Left lung (tissue), 10 donors: ENCODE data around the gene PDLIM7. TPM values are rescaled to one million over a fixed set of nuclear protein-coding genes. Genes with fewer than 3 reads are reported as not detected.

Experiments used
- ATAC-seq: fragments of 200-7000 bp; cut with Tn5 transposase; one replicate; pipeline ENCODE4 v1.9.1; 2020; ENCODE audit warnings: moderate library complexity
- DNase-seq, 4 donors: peaks; one replicate each; pipeline ENCODE4 v3.0.0-alpha.2; 2013 to 2020
- H3K27ac ChIP-seq, 2 donors: fragments of 200-600 bp; sonication (generic) in 1 of 2; one replicate each; pipeline versions ENCODE4 v1.5.0 to v1.8.0; 2020 to 2021
- H3K27me3 ChIP-seq, 2 donors: fragments of 200-600 bp; sonication (generic) in 1 of 2; one replicate each; pipeline versions ENCODE4 v1.5.0 to v1.8.0; 2020 to 2021
- H3K36me3 ChIP-seq, 2 donors: fragments of 200-600 bp; sonication (generic) in 1 of 2; one replicate each; pipeline versions ENCODE4 v1.5.0 to v1.8.0; 2020 to 2021
- H3K4me1 ChIP-seq, 2 donors: fragments of 200-600 bp; one replicate each; pipeline ENCODE4 v1.8.0; 2021
- H3K4me3 ChIP-seq, 2 donors: fragments of 200-600 bp; sonication (generic) in 1 of 2; one replicate each; pipeline versions ENCODE4 v1.5.0 to v1.8.0; 2020 to 2021; ENCODE audit warnings: mild to moderate bottlenecking in 1 of 2
- H3K9me3 ChIP-seq, 2 donors: fragments of 200-600 bp; sonication (generic) in 1 of 2; one replicate each; pipeline versions ENCODE4 v1.5.0 to v1.8.0; 2020 to 2021
- intact Hi-C, 2 donors: fragments of 100-400 bp; cut with DNase I; formaldehyde crosslinking; loops; one replicate each; pipeline versions ENCODE4 v1.11.2 to v1.14.2; 2022
- polyA plus RNA-seq, 6 donors: library from polyadenylated mRNA; unstranded; fragments of 120-200 nt; gene quantifications; one replicate each; pipeline ENCODE4 v1.2.1, GENCODE V29; 2013; ENCODE audit not compliant: insufficient read length in 6 of 6
- total RNA-seq, 2 donors: library from RNA; stranded (reverse); fragmentation: NEBNext Ultra II Directional; extraction: Animal tissue kit (Norgen Biotek cat#: 25700); gene quantifications; one replicate each; pipeline ENCODE4 v1.2.1, GENCODE V29; 2021
- TF ChIP-seq, protein P1 (sequence below), 2 donors: fragments of 200-600 bp; sonication (generic) in 1 of 2; IDR thresholded peaks; one replicate each; pipeline versions ENCODE4 v1.5.0 to v1.8.0; 2021; ENCODE audit warnings: antibody characterized with exemption in 2 of 2
- donor health status: DM: no; HTN: yes; CAD: no.
- donor health status: DM: no; HTN: no; CAD: no.

Gene PDLIM7
- total and polyA plus RNA-seq, 8 donors, result 60.9 to 141 (median 90.2) TPM

DNA sequence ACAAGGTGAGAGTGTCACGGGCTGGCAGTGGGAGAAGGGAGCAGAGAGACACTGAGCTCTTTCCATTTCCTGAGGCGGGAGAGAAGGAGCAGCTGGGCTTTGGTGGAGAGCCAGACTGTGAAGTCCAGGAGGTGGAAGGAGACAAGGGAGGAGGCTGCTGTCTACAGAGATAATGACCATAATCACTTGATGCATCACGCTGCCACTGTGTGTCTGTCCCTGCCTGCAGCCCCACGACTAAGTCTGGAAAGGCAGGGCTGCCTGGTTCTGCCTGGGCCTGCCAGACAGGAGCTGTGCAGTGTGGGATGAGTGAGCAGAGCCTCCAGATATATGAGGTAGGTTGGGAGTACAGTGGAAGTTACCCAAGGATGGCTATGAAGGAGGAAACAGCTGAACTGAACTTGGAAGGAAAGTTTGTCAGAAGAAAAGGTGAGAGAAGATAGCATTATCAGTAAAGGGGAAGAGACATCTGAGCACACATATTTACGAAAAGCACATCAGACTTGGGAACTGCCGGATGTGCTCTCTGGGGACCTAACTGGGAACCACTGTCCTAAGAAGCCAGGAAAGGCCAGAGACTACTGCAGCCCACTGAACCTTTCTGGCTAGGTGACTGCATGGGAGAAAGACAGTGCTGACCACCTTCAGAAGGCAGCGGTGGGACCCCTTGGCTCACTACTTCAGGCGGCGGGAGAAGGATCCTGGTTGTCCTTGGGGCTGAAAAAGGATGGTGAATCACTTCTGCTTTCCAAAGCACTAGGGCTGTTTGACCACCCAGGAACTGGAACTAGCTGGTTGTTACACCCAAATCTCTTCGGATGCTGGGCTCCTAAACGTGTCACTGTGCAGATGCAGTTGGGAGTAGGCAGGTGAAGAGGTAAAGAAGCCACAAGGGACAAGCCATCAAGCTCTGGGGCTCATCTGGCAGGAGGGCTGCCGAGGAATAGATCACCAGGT is 32.1 kb upstream of the PDLIM7 start:
- H3K36me3 ChIP-seq, result peaks cover 0 to 100% of the 10 kb centered on the region in 2 donors
- ATAC-seq, result no peak
- H3K4me3 ChIP-seq, result no peak overlapping the region
- TF ChIP-seq, protein P1, sequence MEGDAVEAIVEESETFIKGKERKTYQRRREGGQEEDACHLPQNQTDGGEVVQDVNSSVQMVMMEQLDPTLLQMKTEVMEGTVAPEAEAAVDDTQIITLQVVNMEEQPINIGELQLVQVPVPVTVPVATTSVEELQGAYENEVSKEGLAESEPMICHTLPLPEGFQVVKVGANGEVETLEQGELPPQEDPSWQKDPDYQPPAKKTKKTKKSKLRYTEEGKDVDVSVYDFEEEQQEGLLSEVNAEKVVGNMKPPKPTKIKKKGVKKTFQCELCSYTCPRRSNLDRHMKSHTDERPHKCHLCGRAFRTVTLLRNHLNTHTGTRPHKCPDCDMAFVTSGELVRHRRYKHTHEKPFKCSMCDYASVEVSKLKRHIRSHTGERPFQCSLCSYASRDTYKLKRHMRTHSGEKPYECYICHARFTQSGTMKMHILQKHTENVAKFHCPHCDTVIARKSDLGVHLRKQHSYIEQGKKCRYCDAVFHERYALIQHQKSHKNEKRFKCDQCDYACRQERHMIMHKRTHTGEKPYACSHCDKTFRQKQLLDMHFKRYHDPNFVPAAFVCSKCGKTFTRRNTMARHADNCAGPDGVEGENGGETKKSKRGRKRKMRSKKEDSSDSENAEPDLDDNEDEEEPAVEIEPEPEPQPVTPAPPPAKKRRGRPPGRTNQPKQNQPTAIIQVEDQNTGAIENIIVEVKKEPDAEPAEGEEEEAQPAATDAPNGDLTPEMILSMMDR (IDR thresholded peaks at IDR 0.05), result no peak
- no peak for DNase-seq
- H3K27me3 ChIP-seq, result no peaks in the 10 kb centered on the region
- no peak overlapping the region for H3K27ac ChIP-seq
- intact Hi-C loops, result no loop called here
- H3K9me3 ChIP-seq, result no peaks in the 10 kb centered on the region
- H3K4me1 ChIP-seq, result no peaks in the 10 kb centered on the region

DNA sequence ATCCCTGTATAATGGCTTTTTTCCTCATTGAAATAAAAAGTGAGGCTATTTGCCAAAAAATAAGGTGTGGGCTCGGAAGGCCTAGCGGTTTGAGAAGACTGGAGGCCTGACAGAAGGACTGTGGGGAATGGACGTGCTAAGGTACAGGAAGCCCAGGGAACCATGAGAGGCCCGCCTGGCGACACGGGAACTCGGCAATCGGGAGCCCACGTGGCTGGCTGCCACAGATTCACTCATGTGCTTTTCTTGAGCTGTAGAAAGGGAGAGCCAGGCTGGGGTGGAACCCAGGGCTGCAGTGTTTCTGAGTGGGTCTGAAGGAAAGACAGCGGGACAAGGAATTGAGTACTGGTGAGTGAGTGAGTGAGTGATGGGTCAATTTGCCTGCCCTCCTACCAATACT is 31.2 kb upstream of the PDLIM7 start:
- no peaks in the 10 kb centered on the region for H3K9me3 ChIP-seq
- no peaks in the 10 kb centered on the region for H3K4me1 ChIP-seq
- no peak for DNase-seq
- no peaks in the 10 kb centered on the region for H3K27me3 ChIP-seq
- no peak for ATAC-seq
- H3K36me3 ChIP-seq, result peaks cover 0 to 100% of the 10 kb centered on the region in 2 donors
- H3K27ac ChIP-seq, result no peak overlapping the region
- H3K4me3 ChIP-seq, result no peak overlapping the region
- TF ChIP-seq, protein P1 (IDR thresholded peaks at IDR 0.05), result no peak
- intact Hi-C loops, result no loop called here

DNA sequence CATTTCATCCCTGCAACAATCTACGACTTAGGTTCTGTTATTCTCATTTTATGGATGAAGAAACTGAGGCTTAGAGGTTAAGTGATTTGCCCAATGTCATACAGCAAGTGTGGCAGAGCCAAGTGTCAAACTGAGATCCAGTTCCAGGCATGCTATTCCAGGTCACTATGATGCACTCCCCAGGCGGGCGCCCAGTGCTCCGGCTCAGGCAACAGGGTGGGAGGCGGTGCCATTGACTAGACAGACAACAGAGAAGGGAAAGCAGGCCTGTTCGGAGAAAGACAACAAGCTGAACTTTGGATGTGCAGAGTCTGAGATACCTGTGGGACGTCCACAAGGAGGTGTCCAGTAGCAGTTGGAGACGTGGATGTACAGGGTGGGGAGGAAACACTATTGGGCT is 30.2 kb upstream of the PDLIM7 start:
- Histone ChIP-seq H3K36me3 (peaks cover 0 to 100% of the 10 kb centered on the region in 2 donors), H3K27me3 (no peaks in the 10 kb centered on the region), H3K27ac (no peak overlapping the region), H3K4me3 (no peak overlapping the region), H3K4me1 (no peaks in the 10 kb centered on the region), H3K9me3 (no peaks in the 10 kb centered on the region)
- TF ChIP-seq, protein P1 (IDR thresholded peaks at IDR 0.05), result no peak
- DNase-seq, result no peak
- no peak for ATAC-seq
- intact Hi-C loops, result no loop called here

DNA sequence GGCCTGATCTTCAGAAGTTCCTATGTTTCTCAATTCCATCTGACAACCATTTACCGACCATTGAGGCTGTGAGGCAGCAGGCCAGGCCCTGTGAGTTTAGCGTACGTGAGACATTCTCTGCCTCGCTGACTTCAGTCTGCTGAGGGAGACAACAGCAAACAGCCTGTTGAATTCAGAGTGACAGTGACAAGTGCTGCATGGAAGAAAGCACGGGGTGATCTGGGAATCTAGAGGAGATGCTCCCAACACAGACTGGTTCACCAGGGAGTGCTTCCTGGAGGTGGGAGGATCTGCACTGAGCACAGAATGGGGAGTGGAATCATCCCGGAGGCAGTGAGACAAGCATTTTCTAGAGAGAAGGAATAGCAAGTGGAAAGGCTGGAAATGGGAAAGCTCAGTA is 29.4 kb upstream of the PDLIM7 start:
- Histone ChIP-seq H3K9me3 (no peaks in the 10 kb centered on the region), H3K27ac (no peak overlapping the region), H3K36me3 (peaks cover 0 to 98% of the 10 kb centered on the region in 2 donors), H3K4me3 (no peak overlapping the region), H3K4me1 (no peaks in the 10 kb centered on the region), H3K27me3 (no peaks in the 10 kb centered on the region)
- DNase-seq (no peak), ATAC-seq (no peak)
- TF ChIP-seq, protein P1 (IDR thresholded peaks at IDR 0.05), result no peak
- intact Hi-C loops, result no loop called here

DNA sequence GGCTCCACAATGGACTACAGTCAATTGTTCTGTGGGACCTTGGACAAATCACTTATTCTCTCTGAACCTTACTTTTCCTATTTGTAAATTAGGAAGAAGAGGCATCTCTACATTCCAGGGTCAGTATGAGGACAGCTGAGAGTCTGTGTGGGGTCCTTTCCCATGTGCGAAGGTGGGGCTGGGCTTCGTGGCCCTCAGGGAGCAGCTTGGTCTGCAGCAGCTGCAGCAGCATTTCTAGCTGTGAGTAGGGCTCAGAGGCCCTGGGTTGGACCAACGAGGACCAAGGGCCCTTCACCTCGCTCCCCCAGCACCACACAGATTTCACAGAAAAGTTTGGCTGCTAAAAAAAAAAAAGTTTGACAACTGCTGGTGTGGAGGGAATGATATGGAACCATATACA is 28.8 kb upstream of the PDLIM7 start:
- ATAC-seq (no peak), DNase-seq (no peak)
- Histone ChIP-seq H3K27ac (no peak overlapping the region), H3K27me3 (no peaks in the 10 kb centered on the region), H3K9me3 (no peaks in the 10 kb centered on the region), H3K4me1 (no peaks in the 10 kb centered on the region), H3K36me3 (peaks cover 0 to 98% of the 10 kb centered on the region in 2 donors), H3K4me3 (no peak overlapping the region)
- TF ChIP-seq, protein P1 (IDR thresholded peaks at IDR 0.05), result no peak
- intact Hi-C loops, result no loop called here
